ENCODE results near the gene CD53.
"Not testable (repeated sequence)": the region's sequence is repeated elsewhere in the genome, so short reads cannot be mapped to it uniquely, and the experiment has no call there.

Gene CD53, protein sequence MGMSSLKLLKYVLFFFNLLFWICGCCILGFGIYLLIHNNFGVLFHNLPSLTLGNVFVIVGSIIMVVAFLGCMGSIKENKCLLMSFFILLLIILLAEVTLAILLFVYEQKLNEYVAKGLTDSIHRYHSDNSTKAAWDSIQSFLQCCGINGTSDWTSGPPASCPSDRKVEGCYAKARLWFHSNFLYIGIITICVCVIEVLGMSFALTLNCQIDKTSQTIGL

DNA sequence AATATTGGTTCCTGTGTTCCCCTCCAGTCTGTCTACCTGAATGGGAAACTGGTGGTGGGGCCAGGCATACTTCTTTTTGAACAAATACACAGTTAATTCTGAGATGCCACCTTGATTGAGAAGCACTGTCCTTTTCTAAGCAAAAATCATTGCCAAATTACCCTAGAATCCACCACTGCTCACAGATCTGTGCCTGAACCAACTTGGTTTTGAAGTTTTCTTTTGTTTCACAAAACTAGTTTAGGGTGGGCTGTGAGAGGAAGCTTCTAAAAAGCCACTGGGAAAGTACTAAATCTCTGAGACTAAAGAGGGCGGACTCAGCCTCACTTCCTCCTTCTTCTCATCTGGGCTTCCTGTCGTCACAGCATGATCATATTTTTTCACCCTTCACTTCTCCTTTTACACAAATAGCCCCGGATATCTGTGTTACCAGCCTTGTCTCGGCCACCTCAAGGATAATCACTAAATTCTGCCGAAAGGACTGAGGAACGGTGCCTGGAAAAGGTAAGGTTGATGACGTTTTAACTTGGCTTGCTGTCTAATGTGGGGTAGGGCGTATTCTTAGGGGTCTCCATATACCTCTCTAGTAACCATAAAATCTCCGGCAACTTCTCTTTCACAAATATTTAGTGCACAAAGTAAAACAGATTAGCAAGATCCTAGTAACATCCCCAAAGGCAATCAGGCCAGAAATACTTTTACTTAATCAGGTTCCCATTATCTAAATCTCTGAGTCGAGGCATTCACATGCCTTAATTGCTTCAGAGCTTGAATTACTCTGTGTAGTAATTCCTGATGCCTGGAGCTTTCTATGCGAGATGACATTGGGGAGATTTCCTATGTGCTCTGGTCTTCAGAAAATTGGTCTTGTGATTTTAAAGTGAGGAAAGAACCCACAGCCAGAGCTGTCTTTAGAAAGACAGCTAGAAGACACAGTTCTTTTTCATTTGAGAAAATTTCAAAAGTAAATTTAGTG is at the start of gene CD53:
TSS of gene CD53 (plus strand) at position 404 of the 976 bp plus-strand sequence. CDS start 18,261 bp downstream, outside the sequence.
- DNase-seq, result peak; percentile 68

DNA sequence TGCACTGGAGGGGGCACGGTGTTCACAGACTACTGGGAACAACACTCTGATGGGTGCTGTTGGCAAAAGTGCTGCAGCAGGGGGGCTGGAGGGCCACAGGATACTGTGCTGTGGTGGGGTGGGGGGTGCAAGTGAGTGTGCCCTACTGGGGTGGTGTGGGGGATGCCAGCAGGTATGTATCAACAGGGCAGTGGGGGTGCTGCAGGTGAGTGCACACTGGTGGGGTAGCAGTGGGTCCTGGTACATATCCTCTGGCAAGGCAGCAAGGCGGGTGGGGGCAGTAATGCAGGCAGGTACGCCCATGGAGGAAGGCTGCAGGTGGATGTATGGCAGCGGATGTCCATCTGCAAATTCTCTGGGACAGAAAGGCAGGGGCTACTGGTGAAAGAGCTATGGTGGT is 48.8 kb upstream of the CD53 start:
- no peak for DNase-seq

DNA sequence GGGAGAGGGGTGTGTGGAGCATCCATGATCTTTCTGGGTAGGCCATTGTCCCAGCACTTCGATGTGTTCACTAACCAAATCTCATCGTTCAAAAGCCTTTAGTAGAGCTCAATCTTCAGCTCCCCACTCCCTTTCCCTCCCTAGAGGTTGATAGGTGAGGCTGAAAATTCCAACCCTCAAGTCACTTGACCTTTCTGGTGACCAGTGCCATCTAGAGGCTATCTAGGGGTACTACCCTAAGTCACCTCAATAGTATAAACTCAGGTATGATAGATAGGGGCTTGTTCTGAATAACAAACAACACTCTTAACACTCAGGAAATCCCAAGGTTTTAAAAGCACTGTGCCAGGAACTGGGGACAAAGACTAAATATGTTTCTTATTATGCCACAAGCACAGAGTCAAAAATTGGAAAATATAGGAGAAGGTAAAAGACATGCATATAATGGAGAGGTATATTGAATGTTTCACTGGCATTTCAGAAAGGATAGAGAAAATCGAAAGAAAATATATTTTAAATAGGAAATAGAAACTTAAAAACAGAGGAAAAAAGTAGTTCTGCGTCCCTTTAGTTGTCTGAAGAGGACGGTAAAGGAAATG is 42.9 kb upstream of the CD53 start:
- DNase-seq, result peak; percentile 64

DNA sequence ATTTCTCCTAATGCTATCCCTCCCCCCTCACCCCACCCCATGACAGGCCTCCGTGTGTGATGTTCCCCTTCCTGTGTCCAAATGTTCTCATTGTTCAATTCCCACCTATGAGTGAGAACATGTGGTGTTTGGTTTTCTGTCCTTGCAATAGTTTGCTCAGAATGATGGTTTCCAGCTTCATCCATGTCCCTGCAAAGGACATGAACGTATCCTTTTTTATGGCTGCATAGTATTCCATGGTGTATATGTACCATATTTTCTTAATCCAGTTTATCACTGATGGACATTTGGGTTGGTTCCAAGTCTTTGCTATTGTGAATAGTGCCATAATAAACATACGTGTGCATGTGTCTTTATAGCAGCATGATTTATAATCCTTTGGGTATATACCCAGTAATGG is 39.2 kb upstream of the CD53 start:
- DNase-seq, result not testable (repeated sequence)

DNA sequence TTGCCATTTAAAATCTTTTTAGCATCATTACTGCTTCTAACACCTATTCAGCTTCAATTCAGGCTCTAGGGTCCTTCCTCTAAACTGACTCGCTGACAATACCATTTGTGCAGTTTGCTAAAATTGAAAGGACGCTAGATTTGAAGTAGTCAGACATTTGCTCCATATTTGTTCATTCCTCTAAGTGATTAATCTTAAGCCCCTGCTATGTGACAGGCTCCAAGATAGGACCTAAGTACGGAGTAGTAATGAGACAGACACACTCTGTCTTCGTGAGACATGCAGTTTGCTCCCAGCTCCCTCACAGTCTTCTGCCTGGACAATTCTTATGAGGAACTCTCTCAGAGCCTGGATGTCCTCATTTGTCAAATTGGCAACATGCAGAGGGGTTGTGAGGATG is 26.1 kb upstream of the CD53 start:
- no peak for DNase-seq

DNA sequence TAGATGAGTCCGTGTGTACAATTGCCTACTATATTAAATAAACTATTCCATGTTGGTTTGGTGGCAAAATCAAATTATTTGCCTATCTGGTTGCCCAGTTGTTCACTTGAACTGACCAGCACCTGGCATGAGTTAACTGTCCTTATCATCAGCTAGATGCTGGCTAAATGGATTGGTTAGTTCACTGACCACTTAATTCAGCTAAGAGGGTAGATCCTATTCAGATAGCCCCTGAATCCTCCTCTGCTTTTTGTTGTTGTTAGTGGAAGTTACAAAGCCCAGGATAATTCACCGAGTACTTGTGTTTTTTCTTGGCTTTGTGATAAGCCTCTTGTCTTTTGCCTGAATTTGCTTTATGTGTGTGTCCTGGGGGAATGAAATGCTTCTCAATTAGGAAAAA is 22.8 kb upstream of the CD53 start:
- DNase-seq, result no peak

DNA sequence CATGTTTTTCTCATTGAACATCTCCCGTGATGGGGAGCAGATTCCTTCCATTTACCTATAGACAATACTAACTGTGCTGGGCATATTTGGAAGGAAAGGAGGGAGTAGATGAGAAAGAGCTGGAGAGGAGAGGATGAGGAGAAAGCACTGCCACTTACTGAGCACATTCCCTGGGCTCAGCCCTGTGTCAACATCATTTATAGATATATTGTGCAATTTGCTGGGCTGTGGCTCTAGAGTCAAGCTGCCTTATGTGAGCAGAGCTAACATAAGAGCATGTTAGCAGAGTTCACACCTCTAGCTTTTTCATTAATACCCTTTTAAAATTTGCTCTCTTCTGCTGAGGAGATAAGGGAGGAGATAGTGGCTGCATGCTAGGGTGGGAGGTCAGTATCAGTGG is 22.3 kb upstream of the CD53 start:
- no peak for DNase-seq

DNA sequence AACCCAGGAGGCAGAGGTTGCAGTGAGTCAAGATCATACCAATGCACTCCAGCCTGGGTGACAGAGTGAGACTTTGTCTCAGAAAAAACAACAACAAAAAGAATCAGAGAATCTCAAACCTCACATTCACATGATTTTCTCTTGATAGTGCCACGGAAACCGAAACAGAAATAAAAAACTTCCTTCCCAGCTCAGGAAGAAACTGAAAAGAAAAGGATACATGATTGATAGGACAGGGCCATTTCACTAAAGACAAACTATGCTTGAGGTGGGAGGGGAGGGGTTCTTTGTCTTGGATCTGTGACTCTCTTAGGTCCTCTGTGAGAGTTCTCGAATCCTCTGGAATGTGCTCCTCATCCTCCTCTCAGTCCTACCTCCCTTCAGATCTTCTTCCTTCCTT is 19.8 kb upstream of the CD53 start:
- DNase-seq, result no peak

DNA sequence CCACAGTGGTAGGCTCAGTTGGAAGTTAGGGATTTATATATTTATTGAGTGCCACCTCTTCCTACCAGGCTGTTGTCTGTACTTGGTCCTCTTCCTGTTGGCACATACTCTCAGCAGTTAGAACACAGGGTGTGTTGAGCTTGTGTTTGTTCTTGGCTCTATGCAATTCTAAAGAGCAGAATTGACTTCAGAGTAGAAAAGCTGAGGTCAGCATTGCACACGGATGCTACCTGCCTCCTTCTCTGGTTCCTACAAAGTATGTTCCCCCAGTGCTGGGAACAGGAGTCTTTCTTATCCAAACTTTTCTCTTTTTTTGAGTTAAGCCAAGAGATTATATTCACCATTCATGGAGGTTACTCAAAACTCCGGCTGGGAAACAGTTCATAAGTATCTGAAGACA is 16.5 kb upstream of the CD53 start:
- DNase-seq, result no peak

DNA sequence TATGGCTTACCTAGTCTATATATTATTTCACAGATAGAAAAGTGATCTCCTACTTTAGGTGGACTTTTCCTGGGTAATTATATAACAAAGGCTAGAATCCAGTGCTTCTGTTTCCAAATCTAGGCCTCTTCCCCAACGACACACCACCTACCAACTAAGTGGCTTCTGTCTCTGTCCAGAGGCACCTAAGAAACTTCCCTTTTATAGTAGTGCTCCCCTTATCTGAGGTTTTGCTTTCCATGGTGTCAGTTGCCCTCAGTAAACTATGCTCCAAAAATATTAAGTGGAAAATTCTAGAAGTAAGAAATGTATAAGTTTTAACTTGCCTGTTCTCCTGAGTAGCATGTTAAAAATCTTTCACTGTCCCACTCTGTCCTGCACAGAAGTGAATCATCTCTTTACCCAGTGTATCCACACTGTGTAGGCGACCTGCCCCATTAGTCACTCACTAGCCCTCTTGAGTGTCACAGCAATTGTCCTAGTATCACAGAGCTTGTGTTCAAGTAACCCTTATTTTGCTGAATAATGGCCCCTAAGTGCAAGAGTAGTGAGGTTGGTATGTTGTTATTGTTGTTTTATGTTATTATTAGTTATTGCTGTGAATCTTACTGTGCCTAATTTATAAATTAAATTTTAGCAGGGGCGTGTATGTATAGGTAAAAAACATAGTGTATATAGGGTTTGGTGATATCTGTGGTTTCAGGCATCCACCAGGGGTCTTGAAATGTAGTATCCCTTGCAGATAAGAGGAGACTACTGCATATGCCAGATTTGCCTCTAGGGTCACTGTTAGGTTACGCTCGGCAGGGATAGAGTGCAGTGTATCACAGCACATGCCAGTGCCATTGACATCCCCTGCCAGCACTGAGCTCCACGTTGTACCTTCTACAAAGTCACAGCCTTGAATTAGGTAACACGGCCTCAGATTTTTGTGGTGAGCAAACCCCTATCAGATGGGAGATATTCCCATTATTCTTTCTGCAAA is 14.7 kb upstream of the CD53 start:
- no peak for DNase-seq

DNA sequence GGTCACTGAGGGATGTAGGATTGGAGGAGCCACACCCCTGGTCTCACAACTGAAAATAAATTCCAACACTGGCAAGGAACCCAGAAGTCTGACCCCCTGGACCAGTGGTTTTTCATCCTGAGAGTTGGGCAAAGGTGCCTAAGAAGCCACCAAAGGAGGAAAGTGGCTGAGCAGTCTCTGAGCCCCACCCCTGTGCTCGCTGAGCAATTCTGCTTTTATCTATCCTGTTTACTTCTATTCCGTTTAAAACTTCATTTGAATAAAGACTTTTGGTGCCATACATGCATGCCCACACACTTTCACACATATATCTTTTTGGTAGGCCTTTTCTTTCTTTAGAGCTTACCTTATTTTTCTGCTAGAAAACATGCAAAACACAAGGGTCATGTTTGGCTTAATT is 13.9 kb upstream of the CD53 start:
- DNase-seq, result no peak

DNA sequence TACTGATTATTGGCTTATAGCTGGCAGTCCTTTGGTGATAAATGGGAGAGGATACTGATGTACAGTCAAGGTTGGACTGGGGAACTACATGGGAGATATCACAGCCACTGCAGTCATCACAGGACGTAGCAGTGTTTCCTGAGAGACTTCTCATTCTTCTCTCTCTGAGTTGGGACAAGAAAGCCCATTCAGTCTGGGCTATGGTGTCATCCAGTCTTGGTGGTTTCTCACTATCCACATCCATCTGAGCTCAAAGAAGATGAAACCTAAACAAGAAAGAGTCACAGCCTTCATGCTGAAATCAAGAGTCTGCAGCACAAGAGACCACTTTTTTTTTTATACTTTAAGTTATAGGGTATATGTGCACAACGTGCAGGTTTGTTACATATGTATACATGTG is 12.8 kb upstream of the CD53 start:
- no peak for DNase-seq

DNA sequence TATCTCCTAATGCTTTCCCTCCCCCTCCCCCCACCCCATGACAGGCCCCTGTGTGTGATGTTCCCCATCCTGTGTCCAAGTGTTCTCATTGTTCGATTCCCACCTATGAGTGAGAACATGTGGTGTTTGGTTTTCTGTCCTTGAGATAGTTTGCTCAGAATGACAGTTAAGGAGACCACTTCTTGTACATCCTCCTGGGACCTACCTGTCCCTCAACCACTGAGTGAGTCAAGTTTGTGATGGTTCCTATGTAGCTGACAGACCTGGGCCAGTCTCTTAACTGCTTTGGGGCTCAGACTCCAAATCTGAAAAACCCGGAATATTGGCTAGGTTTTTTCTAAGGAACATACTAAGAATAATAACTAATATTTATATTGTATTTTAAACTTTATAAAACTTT is 12.3 kb upstream of the CD53 start:
- not testable (repeated sequence) for DNase-seq

DNA sequence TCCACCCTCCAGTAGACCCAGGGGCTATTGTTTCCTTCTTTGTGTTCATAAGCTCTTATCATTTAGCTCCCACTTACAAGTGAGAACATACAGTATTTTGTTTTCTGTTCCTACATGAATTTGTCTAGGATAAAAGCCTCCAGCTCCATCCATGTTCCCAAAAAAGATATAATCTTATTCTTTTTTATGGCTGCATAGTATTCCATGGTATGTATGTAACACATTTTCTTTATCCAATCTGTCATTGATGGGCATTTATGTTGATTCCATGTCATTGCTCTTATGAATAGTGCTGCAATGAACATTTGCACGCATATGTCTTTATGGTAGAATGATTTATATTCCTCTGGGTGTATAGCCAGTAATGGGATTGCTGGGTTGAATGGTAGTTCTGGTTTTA is 11.0 kb upstream of the CD53 start:
- not testable (repeated sequence) for DNase-seq

DNA sequence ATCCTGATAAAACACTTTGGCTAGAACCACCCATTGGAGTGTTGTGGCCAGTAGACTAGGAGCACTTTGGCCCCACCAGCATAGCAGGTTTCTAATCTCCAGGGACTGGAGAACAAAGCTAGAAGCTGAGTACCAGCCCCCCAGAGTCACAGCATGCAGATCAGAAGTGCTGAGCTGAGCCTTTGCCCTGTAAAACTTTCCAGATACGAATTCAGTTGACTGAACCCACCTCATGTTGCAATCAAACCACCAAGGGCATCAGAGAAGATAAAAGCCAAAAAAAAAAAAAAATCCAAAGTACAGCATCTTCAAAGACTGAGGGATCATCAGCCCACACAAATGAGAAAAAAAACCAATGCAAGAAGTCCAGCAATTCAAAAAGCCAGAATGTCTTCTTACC is 8.7 kb upstream of the CD53 start:
- no peak for DNase-seq

DNA sequence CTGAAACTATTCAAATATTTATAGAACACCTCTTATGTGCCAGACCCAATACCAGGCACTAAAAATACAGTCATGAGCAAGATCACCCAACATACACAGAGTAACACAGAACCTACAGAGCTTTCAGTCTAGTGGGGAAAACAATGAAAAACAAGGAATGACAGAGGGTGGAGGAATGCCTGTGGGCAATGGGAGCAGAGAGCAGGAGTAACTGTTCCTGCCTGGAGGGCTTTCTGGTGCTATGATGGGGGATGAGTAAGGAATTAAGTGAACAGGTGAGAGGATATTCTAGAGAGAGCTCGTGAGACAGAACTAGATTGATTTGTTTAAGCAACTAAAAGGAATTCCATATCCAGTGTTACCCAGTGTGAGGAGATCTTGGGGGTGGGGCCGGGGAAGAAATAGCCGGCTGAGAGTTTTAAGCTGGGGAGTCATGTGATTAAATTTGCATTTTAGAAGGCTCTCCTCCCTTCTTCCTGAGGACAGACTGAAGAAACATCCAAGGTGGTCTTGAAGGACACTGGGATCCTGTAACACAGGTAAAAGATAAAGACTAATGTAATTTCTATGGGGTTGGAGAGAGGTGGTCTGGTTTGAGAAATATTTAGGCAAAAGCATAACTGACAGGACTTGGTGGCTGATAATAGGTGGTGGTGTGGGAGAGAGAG is 2.1 kb upstream of the CD53 start:
- no peak for DNase-seq

DNA sequence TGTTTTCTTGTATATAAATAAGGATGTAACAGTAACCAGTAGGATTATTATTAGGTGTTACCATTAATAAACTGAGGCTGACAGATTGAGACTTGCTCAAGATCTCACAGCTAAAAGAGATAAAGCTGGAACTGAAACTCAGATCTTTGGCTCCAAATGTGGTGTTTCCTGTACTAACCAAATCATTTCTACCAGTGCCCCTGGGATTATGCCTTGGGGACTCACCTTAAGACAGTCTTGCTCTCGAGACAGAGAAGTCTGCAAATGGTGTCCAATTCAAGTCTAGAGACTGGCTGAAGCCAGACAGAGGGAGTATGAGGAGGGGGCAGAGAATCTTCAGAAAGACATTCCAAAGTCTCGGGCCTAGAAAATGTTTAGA is 593 bp upstream of the CD53 start:
- no peak for DNase-seq

DNA sequence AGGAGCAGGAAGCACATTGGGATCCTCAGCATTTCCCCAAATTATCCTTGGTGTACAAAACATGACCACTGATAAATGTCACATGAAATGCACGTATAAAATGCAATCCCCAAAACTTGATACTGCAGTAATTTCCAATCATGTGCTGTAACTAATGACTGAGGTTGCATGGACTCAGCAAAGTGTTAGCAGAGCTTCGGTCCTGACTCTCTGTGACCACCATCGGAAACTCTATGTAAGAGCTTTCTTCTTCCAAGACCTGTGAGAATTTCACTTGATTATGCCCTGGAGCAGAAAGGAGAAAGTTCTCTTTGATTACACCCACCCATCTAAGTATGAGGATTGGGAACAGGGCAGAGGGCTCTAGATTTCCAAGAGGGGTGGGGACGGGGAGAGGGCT is 908 bp downstream of the CD53 start:
- no peak for DNase-seq

DNA sequence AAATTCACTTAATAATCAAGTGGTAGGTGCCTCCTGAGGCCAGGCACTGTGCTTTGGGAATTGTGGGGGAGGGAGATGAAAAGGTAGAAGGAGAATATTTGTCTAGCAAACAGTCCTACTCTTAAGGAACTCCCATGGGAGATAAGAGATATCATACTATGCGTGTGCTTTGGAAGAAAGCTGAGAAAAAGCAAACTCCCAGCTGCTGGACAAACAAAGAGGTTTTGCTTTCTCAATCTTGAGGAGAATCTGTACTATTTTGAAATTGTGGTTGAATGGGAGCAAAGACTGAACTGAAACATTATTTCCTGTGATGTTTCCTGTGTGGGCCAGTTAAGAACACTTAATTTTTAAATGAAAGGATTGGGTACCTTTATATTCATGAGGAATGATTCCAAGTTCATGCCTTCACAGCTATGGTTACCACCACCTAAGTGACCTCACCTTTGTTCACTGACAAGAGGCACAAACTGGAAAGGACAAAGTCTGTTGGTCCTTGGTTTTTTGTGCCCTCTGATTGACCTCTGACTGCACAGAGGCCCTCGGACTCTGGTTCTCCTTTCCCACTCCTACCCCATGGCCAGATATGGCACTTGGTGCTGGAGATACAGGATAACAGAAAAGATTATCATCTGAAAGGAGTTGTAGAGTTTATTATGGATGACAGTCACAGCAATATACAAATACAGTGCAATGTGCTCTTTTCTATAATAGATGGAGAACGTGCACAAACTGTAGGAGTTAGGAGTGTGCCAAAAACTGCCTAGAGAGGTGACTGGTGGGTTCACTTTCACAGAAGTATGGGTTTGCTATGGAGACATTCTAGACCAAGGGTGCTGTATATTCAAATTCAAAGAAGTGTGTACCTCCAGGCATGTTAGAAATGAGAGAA is 1.6 kb downstream of the CD53 start:
- peak; percentile 17 for DNase-seq

DNA sequence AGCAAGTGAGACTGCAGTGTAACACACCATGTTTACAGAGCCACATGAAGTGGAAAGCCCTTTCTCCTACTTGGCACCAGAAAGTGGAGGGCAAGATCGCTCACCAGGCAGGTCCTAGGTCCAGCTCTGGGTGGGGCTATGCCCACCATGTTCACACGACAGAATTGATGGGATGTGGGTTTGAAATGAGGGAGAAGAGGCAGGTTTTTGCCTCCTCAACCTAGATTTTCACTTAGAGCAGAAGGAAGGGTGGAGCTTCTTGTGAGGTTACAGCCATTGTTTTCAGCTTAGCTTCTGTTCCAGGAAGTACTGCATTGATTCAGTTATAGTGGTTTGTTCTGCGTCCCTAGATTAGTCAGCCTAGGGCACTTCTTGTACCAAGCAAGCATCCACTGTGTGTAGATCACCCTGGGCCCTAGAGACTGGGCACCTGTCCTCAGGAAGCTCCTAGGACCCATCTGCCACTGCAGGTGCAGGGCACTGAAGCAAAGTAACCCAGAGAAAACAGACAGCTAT is 2.3 kb downstream of the CD53 start:
- DNase-seq, result peak; percentile 52
